HCT116 (cell line): ENCODE results near the gene DCHS2. TPM values are rescaled to one million over a fixed set of nuclear protein-coding genes. Genes with fewer than 3 reads are reported as not detected.

Source experiments
- ATAC-seq: fragments of 200-7000 bp; cut with Tn5 transposase; 2 replicates; pipeline ENCODE4 v1.9.1; 2020; ENCODE audit warnings: mild to moderate bottlenecking, moderate library complexity
- BruUV-seq: library from RNA; stranded (reverse); fragments of 400-500 nt; replicated peaks from 2 replicates; lab custom pipeline; 2021; lab: Mats Ljungman, UMichigan
- CTCF ChIA-PET: fragments of 300-600 bp; sonication (Branson Sonifier 250); formaldehyde crosslinking; loops from one replicate; lab custom pipeline; 2021; ENCODE audit warnings: antibody characterized with exemption; lab: Charles Lee
- POLR2A ChIA-PET: fragments of 300-600, 350-600 bp; sonication (Branson Sonifier 250); formaldehyde crosslinking; loops from one replicate; lab custom pipeline; 2021; ENCODE audit warnings: antibody characterized with exemption; lab: Charles Lee
- RAD21 ChIA-PET, 2 experiments: fragments of 300-600 bp; sonication (Branson Sonifier 250); formaldehyde crosslinking; loops; one replicate each; lab custom pipeline; 2023; ENCODE audit warnings: low total read pairs in 2 of 2; ENCODE audit not compliant: uncharacterized antibody in 2 of 2, unreplicated experiment in 2 of 2, low non-redundant PET in 1 of 2; lab: Charles Lee
- DNase-seq: peaks from one replicate; pipeline ENCODE4 v3.0.0-alpha.2; 2010; ENCODE audit warnings: low read depth, low spot score
- H2AFZ ChIP-seq: fragments of 200-600 bp; shearing (Covaris generic), sonication (generic); 2 replicates; pipeline ENCODE4 v1.6.1; 2017; ENCODE audit warnings: low read depth, mixed run types, mixed read lengths, antibody characterized with exemption, low read length; ENCODE audit not compliant: poor library complexity, severe bottlenecking
- H3K27ac ChIP-seq: 2 replicates; pipeline ENCODE4 v1.5.1; 2012; ENCODE audit warnings: low read depth, low read length
- H3K27me3 ChIP-seq: fragments of 200-600 bp; sonication (generic); 2 replicates; pipeline ENCODE4 v1.6.1; 2016; ENCODE audit warnings: mixed run types, low read length, mixed read lengths; ENCODE audit not compliant: insufficient read depth
- H3K36me3 ChIP-seq, 2 experiments: fragments of 200-500 bp in 1 of 2; fragments of 200-600 bp in 1 of 2; sonication (Bioruptor generic) in 1 of 2; sonication (generic) in 1 of 2; 2 replicates each; pipeline versions ENCODE4 v1.5.1 to v1.6.1; 2014 to 2016; ENCODE audit warnings: low read length in 2 of 2, inconsistent platforms in 1 of 2, mixed read lengths in 1 of 2, mixed run types in 1 of 2; ENCODE audit not compliant: insufficient read depth in 2 of 2, control insufficient read depth in 1 of 2
- H3K4me1 ChIP-seq, 2 experiments: fragments of 200-600 bp in 1 of 2; sonication (generic) in 1 of 2; 2 replicates each; pipeline versions ENCODE4 v1.5.1 to v1.6.1; 2012 to 2017; ENCODE audit warnings: low read length in 2 of 2, inconsistent platforms in 1 of 2, mild to moderate bottlenecking in 1 of 2, mixed read lengths in 1 of 2, mixed run types in 1 of 2, moderate library complexity in 1 of 2; ENCODE audit not compliant: insufficient read depth in 2 of 2, control insufficient read depth in 1 of 2
- H3K4me2 ChIP-seq: fragments of 200-600 bp; sonication (generic); 2 replicates; pipeline ENCODE4 v1.6.1; 2017; ENCODE audit warnings: mixed run types, low read length, mixed read lengths
- H3K4me3 ChIP-seq, 2 experiments: fragments of 200-600 bp in 1 of 2; sonication (generic) in 1 of 2; replicated peaks in 1 of 2; 2 replicates each; pipeline ENCODE4 v1.5.1; 2011 to 2016; ENCODE audit warnings: low read length in 2 of 2, control low read depth in 1 of 2, low read depth in 1 of 2, mild to moderate bottlenecking in 1 of 2, mixed read lengths in 1 of 2, mixed run types in 1 of 2
- H3K79me2 ChIP-seq: fragments of 200-600 bp; sonication (generic); 2 replicates; pipeline ENCODE4 v1.6.1; 2017; ENCODE audit warnings: mild to moderate bottlenecking, mixed run types, low read length, moderate library complexity, mixed read lengths; ENCODE audit not compliant: insufficient read depth
- H3K9ac ChIP-seq: fragments of 200-600 bp; sonication (generic); 2 replicates; pipeline ENCODE4 v1.6.1; 2016; ENCODE audit warnings: low read length, mixed read lengths
- H3K9me2 ChIP-seq: fragments of 200-600 bp; sonication (generic), shearing (Covaris generic); 2 replicates; pipeline ENCODE4 v1.6.1; 2017; ENCODE audit warnings: mixed run types, mild to moderate bottlenecking, moderate library complexity; ENCODE audit not compliant: insufficient read depth
- H3K9me3 ChIP-seq, 2 experiments: fragments of 200-500 bp in 1 of 2; fragments of 200-600 bp in 1 of 2; sonication (Bioruptor generic) in 1 of 2; sonication (generic) in 1 of 2; 2 replicates each; pipeline ENCODE4 v1.6.1; 2014 to 2017; ENCODE audit warnings: low read length in 2 of 2, mixed read lengths in 2 of 2, inconsistent platforms in 1 of 2, low read depth in 1 of 2, mild to moderate bottlenecking in 1 of 2, mixed run types in 1 of 2, moderate library complexity in 1 of 2; ENCODE audit not compliant: control insufficient read depth in 1 of 2, insufficient read depth in 1 of 2
- H4K20me1 ChIP-seq: fragments of 200-600 bp; sonication (generic), shearing (Covaris generic); 2 replicates; pipeline ENCODE4 v1.6.1; 2017; ENCODE audit warnings: mixed run types, mild to moderate bottlenecking, moderate library complexity; ENCODE audit not compliant: insufficient read depth
- CBX3 ChIP-seq: IDR thresholded peaks from 2 replicates; pipeline ENCODE4 v1.6.1; 2012; ENCODE audit warnings: low read depth
- CEBPB ChIP-seq: IDR thresholded peaks from 2 replicates; pipeline ENCODE4 v1.6.1; 2012; ENCODE audit warnings: low read depth
- EGR1 ChIP-seq: IDR thresholded peaks from 2 replicates; pipeline ENCODE4 v1.6.1; 2012; ENCODE audit warnings: low read depth
- ELF1 ChIP-seq: IDR thresholded peaks from 2 replicates; pipeline ENCODE4 v1.6.1; 2012; ENCODE audit warnings: low read depth, borderline replicate concordance
- EZH2phosphoT487 ChIP-seq: fragments of 200-600 bp; IDR thresholded peaks from 2 replicates; pipeline ENCODE4 v1.6.1; 2018; ENCODE audit warnings: antibody characterized with exemption, borderline replicate concordance
- FOSL1 ChIP-seq: IDR thresholded peaks from 2 replicates; pipeline ENCODE4 v1.6.1; 2012; ENCODE audit warnings: low read depth
- JUND ChIP-seq: IDR thresholded peaks from 2 replicates; pipeline ENCODE4 v1.6.1; 2012
- POLR2A ChIP-seq: IDR thresholded peaks from 2 replicates; pipeline ENCODE4 v1.7.0; 2011; ENCODE audit warnings: borderline replicate concordance; ENCODE audit not compliant: insufficient read depth, insufficient read length; ENCODE audit errors: extremely low read depth
- SIN3A ChIP-seq: IDR thresholded peaks from 2 replicates; pipeline ENCODE4 v1.6.1; 2012; ENCODE audit warnings: low read depth
- SP1 ChIP-seq: IDR thresholded peaks from 2 replicates; pipeline ENCODE4 v1.6.1; 2012; ENCODE audit warnings: low read depth
- SRF ChIP-seq: IDR thresholded peaks from 2 replicates; pipeline ENCODE4 v1.6.1; 2012; ENCODE audit warnings: low read depth
- TCF7L2 ChIP-seq: IDR thresholded peaks from 2 replicates; pipeline ENCODE4 v1.7.0; 2011; ENCODE audit warnings: borderline replicate concordance, inconsistent platforms; ENCODE audit not compliant: insufficient read depth, insufficient read length; ENCODE audit errors: extremely low read depth
- YY1 ChIP-seq: IDR thresholded peaks from 2 replicates; pipeline ENCODE4 v1.6.1; 2011; ENCODE audit warnings: low read length, low read depth, moderate library complexity, mild to moderate bottlenecking; ENCODE audit not compliant: insufficient replicate concordance; ENCODE audit errors: extremely low read depth
- ZFX ChIP-seq: fragments of 450-650 bp; IDR thresholded peaks from 2 replicates; pipeline ENCODE4 v1.6.1; 2017
- ZNF274 ChIP-seq: fragments of 200-500 bp; sonication (Bioruptor generic); IDR thresholded peaks from 2 replicates; pipeline ENCODE4 v1.6.1; 2014; ENCODE audit warnings: mild to moderate bottlenecking, low read depth, low read length, inconsistent platforms
- intact Hi-C: fragments of 100-400 bp; cut with micrococcal nuclease; formaldehyde crosslinking; loops from 2 replicates; pipeline ENCODE4 v1.10.0; 2022
- total RNA-seq: library from RNA; stranded (reverse); gene quantifications from one replicate; pipeline ENCODE4 v1.2.1, GENCODE V29; 2021; ENCODE audit not compliant: unreplicated experiment
- TF ChIP-seq, protein P1 (sequence below): IDR thresholded peaks from 2 replicates; pipeline ENCODE4 v1.6.1; 2011; ENCODE audit warnings: mild to moderate bottlenecking, low read length, moderate library complexity; ENCODE audit not compliant: insufficient replicate concordance; ENCODE audit errors: extremely low read depth
- TF ChIP-seq, protein P2 (sequence below): IDR thresholded peaks from 2 replicates; pipeline ENCODE4 v1.6.1; 2012
- TF ChIP-seq, protein P3 (sequence below): IDR thresholded peaks from 2 replicates; pipeline ENCODE4 v1.6.1; 2012; ENCODE audit warnings: low read depth
- TF ChIP-seq, protein P4 (sequence below): IDR thresholded peaks from 2 replicates; pipeline ENCODE4 v1.6.1; 2012

DCHS2 gene
- total RNA-seq, 1 experiment from 2014 or later = 0.05 TPM

DNA sequence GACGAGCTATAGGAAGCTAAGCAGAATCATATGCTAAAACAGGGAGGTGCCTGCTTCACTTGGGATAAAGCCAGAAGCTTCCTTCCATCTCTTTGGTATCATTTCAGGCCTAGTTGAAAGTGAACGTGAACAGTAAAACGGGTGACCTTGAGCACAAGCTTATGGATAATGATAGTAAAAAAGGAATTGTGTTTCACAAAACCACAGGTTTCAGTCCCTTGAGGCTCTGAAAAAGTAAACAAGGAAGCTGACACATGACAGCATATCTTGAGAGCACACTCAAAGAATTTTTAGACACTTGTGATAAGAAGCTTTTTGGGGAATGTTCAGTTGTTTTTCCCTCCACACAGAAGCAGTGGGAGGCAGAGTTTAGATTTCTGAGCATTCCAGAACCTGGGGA, 286.1 kb downstream of the DCHS2 start:
- H3K9me3 ChIP-seq = no peaks in the 10 kb centered on the region
- H3K27ac ChIP-seq = no peak overlapping the region
- ATAC-seq (no peak), DNase-seq (no peak)
- ChIA-PET RAD21 (no interaction called here), CTCF (no interaction called here), POLR2A (no interaction called here)
- H3K4me3 ChIP-seq = no peak overlapping the region
- intact Hi-C loops = no loop called here
- H3K4me2 ChIP-seq = no peak overlapping the region
- H4K20me1 ChIP-seq = no peaks in the 10 kb centered on the region
- no peak overlapping the region for H3K9ac ChIP-seq
- H2AFZ ChIP-seq = no peak overlapping the region
- no peaks in the 10 kb centered on the region for H3K36me3 ChIP-seq
- no peaks in the 10 kb centered on the region for H3K79me2 ChIP-seq
- peaks cover 0 to 9% of the 10 kb centered on the region in 2 experiments; a peak in 2 of 4 replicates for H3K4me1 ChIP-seq
- TF ChIP-seq ZFX (no peak), JUND (no peak), ZNF274 (no peak), EGR1 (no peak), SP1 (no peak), TCF7L2 (no peak), ELF1 (no peak), FOSL1 (no peak), CBX3 (no peak), SIN3A (no peak), CEBPB (no peak), YY1 (no peak), POLR2A (no peak), SRF (no peak), EZH2phosphoT487 (no peak)
- TF ChIP-seq, protein P1, sequence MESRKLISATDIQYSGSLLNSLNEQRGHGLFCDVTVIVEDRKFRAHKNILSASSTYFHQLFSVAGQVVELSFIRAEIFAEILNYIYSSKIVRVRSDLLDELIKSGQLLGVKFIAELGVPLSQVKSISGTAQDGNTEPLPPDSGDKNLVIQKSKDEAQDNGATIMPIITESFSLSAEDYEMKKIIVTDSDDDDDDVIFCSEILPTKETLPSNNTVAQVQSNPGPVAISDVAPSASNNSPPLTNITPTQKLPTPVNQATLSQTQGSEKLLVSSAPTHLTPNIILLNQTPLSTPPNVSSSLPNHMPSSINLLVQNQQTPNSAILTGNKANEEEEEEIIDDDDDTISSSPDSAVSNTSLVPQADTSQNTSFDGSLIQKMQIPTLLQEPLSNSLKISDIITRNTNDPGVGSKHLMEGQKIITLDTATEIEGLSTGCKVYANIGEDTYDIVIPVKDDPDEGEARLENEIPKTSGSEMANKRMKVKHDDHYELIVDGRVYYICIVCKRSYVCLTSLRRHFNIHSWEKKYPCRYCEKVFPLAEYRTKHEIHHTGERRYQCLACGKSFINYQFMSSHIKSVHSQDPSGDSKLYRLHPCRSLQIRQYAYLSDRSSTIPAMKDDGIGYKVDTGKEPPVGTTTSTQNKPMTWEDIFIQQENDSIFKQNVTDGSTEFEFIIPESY = no peak
- TF ChIP-seq, protein P2, sequence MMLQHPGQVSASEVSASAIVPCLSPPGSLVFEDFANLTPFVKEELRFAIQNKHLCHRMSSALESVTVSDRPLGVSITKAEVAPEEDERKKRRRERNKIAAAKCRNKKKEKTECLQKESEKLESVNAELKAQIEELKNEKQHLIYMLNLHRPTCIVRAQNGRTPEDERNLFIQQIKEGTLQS = no peak
- TF ChIP-seq, protein P3, sequence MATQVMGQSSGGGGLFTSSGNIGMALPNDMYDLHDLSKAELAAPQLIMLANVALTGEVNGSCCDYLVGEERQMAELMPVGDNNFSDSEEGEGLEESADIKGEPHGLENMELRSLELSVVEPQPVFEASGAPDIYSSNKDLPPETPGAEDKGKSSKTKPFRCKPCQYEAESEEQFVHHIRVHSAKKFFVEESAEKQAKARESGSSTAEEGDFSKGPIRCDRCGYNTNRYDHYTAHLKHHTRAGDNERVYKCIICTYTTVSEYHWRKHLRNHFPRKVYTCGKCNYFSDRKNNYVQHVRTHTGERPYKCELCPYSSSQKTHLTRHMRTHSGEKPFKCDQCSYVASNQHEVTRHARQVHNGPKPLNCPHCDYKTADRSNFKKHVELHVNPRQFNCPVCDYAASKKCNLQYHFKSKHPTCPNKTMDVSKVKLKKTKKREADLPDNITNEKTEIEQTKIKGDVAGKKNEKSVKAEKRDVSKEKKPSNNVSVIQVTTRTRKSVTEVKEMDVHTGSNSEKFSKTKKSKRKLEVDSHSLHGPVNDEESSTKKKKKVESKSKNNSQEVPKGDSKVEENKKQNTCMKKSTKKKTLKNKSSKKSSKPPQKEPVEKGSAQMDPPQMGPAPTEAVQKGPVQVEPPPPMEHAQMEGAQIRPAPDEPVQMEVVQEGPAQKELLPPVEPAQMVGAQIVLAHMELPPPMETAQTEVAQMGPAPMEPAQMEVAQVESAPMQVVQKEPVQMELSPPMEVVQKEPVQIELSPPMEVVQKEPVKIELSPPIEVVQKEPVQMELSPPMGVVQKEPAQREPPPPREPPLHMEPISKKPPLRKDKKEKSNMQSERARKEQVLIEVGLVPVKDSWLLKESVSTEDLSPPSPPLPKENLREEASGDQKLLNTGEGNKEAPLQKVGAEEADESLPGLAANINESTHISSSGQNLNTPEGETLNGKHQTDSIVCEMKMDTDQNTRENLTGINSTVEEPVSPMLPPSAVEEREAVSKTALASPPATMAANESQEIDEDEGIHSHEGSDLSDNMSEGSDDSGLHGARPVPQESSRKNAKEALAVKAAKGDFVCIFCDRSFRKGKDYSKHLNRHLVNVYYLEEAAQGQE = no peak
- TF ChIP-seq, protein P4, sequence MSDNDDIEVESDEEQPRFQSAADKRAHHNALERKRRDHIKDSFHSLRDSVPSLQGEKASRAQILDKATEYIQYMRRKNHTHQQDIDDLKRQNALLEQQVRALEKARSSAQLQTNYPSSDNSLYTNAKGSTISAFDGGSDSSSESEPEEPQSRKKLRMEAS = no peak
- H3K27me3 ChIP-seq = no peaks in the 10 kb centered on the region
- H3K9me2 ChIP-seq = no peaks in the 10 kb centered on the region
- BruUV-seq = no TSS peak
